Measurements from ENCODE around the gene RAP1GDS1. TPM values are rescaled to one million over a fixed set of nuclear protein-coding genes. Genes with fewer than 3 reads are reported as not detected.

Gene RAP1GDS1
- polyA plus RNA-seq, 4 donors = 11.3 to 22.8 (median 20.1) TPM

GRCh38 chr4:98485816-98486345, 224.7 kb downstream of the RAP1GDS1 start:
- no peaks in the 10 kb centered on the region for H3K4me1 ChIP-seq (ENCODE audit: control insufficient read depth in 3 of 3, insufficient read depth in 2 of 3, low read depth in 1 of 3, low read length in 2 of 3)
- no peak overlapping the region for H3K4me3 ChIP-seq (ENCODE audit: low read depth in 1 of 3, low read length in 3 of 3)
- 78 to 84% (median 82%) methylated on average over 7 of the region's 7 CpGs for WGBS, 3 donors
- H3K9me3 ChIP-seq (ENCODE audit: control insufficient read depth in 2 of 2, insufficient read depth in 1 of 2, low read depth in 1 of 2, low read length in 1 of 2) = no peaks in the 10 kb centered on the region
- no peak for FAIRE-seq
- H3K36me3 ChIP-seq (ENCODE audit: control insufficient read depth in 3 of 3, insufficient read depth in 2 of 3, low read depth in 1 of 3, low read length in 3 of 3) = no peaks in the 10 kb centered on the region
- no peaks in the 10 kb centered on the region for H3K27me3 ChIP-seq (ENCODE audit: control insufficient read depth in 3 of 3, insufficient read depth in 3 of 3, low read length in 3 of 3)
- no peak for DNase-seq
- no peak overlapping the region for H3K27ac ChIP-seq (ENCODE audit: low read depth in 1 of 3, low read length in 2 of 3)

GRCh38 chr4:98490251-98490650, 229.1 kb downstream of the RAP1GDS1 start:
- Histone ChIP-seq H3K36me3 (ENCODE audit: control insufficient read depth in 3 of 3, insufficient read depth in 2 of 3, low read depth in 1 of 3, low read length in 3 of 3) (no peaks in the 10 kb centered on the region), H3K4me3 (ENCODE audit: low read depth in 1 of 3, low read length in 3 of 3) (no peak overlapping the region), H3K9me3 (ENCODE audit: control insufficient read depth in 2 of 2, insufficient read depth in 1 of 2, low read depth in 1 of 2, low read length in 1 of 2) (no peaks in the 10 kb centered on the region), H3K27ac (ENCODE audit: low read depth in 1 of 3, low read length in 2 of 3) (no peak overlapping the region), H3K27me3 (ENCODE audit: control insufficient read depth in 3 of 3, insufficient read depth in 3 of 3, low read length in 3 of 3) (no peaks in the 10 kb centered on the region), H3K4me1 (ENCODE audit: control insufficient read depth in 3 of 3, insufficient read depth in 2 of 3, low read depth in 1 of 3, low read length in 2 of 3) (no peaks in the 10 kb centered on the region)
- DNase-seq (no peak), FAIRE-seq (no peak)
- WGBS, 3 donors = 91 to 96% (median 93%) methylated on average over 3 of the region's 3 CpGs

- no peak for FAIRE-seq
- Histone ChIP-seq H3K36me3 (ENCODE audit: control insufficient read depth in 3 of 3, insufficient read depth in 2 of 3, low read depth in 1 of 3, low read length in 3 of 3) (no peaks in the 10 kb centered on the region), H3K27me3 (ENCODE audit: control insufficient read depth in 3 of 3, insufficient read depth in 3 of 3, low read length in 3 of 3) (no peaks in the 10 kb centered on the region), H3K4me3 (ENCODE audit: low read depth in 1 of 3, low read length in 3 of 3) (no peak overlapping the region), H3K4me1 (ENCODE audit: control insufficient read depth in 3 of 3, insufficient read depth in 2 of 3, low read depth in 1 of 3, low read length in 2 of 3) (no peaks in the 10 kb centered on the region), H3K9me3 (ENCODE audit: control insufficient read depth in 2 of 2, insufficient read depth in 1 of 2, low read depth in 1 of 2, low read length in 1 of 2) (no peaks in the 10 kb centered on the region), H3K27ac (ENCODE audit: low read depth in 1 of 3, low read length in 2 of 3) (no peak overlapping the region)
- 91 to 97% (median 93%) methylated on average over 7 of the region's 7 CpGs for WGBS, 3 donors
- no peak for DNase-seq
Measured at GRCh38 chr4:98491899-98492559, 230.8 kb downstream of the RAP1GDS1 start.

- no peak for FAIRE-seq
- DNase-seq = no peak
- Histone ChIP-seq H3K4me1 (ENCODE audit: control insufficient read depth in 3 of 3, insufficient read depth in 2 of 3, low read depth in 1 of 3, low read length in 2 of 3) (no peaks in the 10 kb centered on the region), H3K27ac (ENCODE audit: low read depth in 1 of 3, low read length in 2 of 3) (no peak overlapping the region), H3K36me3 (ENCODE audit: control insufficient read depth in 3 of 3, insufficient read depth in 2 of 3, low read depth in 1 of 3, low read length in 3 of 3) (no peaks in the 10 kb centered on the region), H3K27me3 (ENCODE audit: control insufficient read depth in 3 of 3, insufficient read depth in 3 of 3, low read length in 3 of 3) (no peaks in the 10 kb centered on the region), H3K9me3 (ENCODE audit: control insufficient read depth in 2 of 2, insufficient read depth in 1 of 2, low read depth in 1 of 2, low read length in 1 of 2) (no peaks in the 10 kb centered on the region), H3K4me3 (ENCODE audit: low read depth in 1 of 3, low read length in 3 of 3) (no peak overlapping the region)
- 72 to 75% (median 73%) methylated on average over 4 of the region's 4 CpGs for WGBS, 3 donors
Measured at GRCh38 chr4:98493296-98493695, 232.1 kb downstream of the RAP1GDS1 start.

Other genes with a start within 250 kb of the RAP1GDS1 start
- gene STPG2, start 117.9 kb upstream of the RAP1GDS1 start, polyA plus RNA-seq = under 1 TPM in 2 of 4 donors, not detected in 2; 0.01 to 0.40 TPM